Measurements from ENCODE around the gene FDX2.

Gene FDX2

GRCh38 chr19:10321874-10322835, 6.3 kb upstream of the FDX2 start:
- Mint-ChIP-seq H3K27me3 (ENCODE audit: low read depth) (no peaks in the 10 kb centered on the region), H3K36me3 (ENCODE audit: low read depth) (peaks cover 35% of the 10 kb centered on the region), H3K4me1 (no peaks in the 10 kb centered on the region), H3K4me3 (no peak overlapping the region), H3K27ac (no peak overlapping the region), H3K9me3 (no peaks in the 10 kb centered on the region)
- TF ChIP-seq, protein P1, sequence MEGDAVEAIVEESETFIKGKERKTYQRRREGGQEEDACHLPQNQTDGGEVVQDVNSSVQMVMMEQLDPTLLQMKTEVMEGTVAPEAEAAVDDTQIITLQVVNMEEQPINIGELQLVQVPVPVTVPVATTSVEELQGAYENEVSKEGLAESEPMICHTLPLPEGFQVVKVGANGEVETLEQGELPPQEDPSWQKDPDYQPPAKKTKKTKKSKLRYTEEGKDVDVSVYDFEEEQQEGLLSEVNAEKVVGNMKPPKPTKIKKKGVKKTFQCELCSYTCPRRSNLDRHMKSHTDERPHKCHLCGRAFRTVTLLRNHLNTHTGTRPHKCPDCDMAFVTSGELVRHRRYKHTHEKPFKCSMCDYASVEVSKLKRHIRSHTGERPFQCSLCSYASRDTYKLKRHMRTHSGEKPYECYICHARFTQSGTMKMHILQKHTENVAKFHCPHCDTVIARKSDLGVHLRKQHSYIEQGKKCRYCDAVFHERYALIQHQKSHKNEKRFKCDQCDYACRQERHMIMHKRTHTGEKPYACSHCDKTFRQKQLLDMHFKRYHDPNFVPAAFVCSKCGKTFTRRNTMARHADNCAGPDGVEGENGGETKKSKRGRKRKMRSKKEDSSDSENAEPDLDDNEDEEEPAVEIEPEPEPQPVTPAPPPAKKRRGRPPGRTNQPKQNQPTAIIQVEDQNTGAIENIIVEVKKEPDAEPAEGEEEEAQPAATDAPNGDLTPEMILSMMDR (IDR thresholded peaks at IDR 0.05; ENCODE audit: unreplicated experiment in 3 of 3), result no peak

DNA sequence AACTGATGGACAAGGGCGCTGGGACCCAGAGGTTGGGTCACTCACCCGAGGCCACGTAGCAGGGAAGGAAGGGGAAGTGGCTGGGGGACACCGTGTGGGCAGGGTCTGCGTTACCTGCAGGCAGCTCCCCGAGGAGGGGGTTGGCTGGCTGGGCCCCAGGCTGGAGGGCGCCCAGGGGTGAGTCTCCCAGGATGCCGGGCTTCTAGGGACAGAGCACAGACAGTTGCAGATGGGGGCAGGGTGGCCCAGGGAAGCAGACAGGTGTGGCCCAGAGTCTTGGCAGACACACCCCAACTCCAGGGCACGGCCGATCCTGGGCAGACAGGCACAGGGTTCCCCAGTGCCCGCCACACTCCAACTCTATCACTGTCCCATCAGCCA, 5.6 kb upstream of the FDX2 start:
- Mint-ChIP-seq H3K27me3 (ENCODE audit: low read depth) (no peaks in the 10 kb centered on the region), H3K27ac (no peak overlapping the region), H3K4me3 (no peak overlapping the region), H3K4me1 (no peaks in the 10 kb centered on the region), H3K9me3 (no peaks in the 10 kb centered on the region), H3K36me3 (ENCODE audit: low read depth) (peaks cover 35% of the 10 kb centered on the region)
- TF ChIP-seq, protein P1 (IDR thresholded peaks at IDR 0.05; ENCODE audit: unreplicated experiment in 3 of 3), result no peak

DNA sequence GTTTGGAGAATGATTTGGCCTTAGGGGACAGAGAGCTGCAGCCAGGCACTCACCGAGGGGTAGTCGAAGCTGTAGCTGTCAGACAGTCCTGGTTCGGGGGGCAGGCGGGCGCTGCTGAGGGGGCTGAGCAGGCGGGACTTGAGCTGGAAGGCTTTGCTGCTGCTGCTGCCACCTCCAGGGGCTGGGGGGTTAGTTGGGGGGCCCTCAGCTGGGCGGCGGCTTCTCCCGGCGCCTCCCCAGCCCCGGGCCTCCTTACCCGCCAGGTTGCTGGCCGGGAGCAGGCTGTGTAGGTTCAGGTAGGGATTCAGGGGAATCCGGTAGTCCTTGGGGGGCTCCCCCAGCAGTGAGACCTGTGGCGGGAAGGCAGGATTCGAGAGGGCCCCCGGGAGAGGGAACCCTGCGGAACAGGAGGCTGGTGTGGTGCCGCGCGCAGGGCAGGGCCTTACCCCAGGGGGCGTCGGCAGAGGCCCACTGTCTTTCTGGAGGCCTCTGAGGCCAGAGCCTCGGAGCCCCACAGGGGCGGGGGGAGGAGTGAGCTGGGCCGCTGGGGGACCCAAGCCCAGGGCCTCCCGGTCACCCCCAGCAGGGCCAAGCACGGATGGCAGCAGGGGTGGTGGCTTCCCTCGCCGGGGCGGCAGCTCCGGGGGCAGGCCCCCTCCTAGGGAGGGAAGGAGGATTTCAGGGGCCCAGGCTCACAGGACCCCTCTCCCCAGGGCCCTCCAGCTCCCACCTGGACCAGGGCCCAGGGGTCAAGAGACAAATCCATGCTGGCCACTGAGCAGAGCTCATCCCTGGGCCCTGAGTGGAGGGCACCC, 5.0 kb upstream of the FDX2 start:
- Mint-ChIP-seq H3K27me3 (ENCODE audit: low read depth) (no peaks in the 10 kb centered on the region), H3K36me3 (ENCODE audit: low read depth) (peaks cover 32% of the 10 kb centered on the region), H3K4me3 (no peak overlapping the region), H3K4me1 (peaks cover 3% of the 10 kb centered on the region), H3K9me3 (no peaks in the 10 kb centered on the region), H3K27ac (no peak overlapping the region)
- TF ChIP-seq, protein P1 (IDR thresholded peaks at IDR 0.05; ENCODE audit: unreplicated experiment in 3 of 3), result no peak

- Mint-ChIP-seq H3K36me3 (ENCODE audit: low read depth) (peaks cover 22% of the 10 kb centered on the region), H3K4me3 (no peak overlapping the region), H3K4me1 (peaks cover 18% of the 10 kb centered on the region), H3K27ac (no peak overlapping the region), H3K27me3 (ENCODE audit: low read depth) (no peaks in the 10 kb centered on the region), H3K9me3 (no peaks in the 10 kb centered on the region)
- TF ChIP-seq, protein P1 (IDR thresholded peaks at IDR 0.05; ENCODE audit: unreplicated experiment in 3 of 3), result no peak
Measured at GRCh38 chr19:10318807-10319682, 3.2 kb upstream of the FDX2 start.

DNA sequence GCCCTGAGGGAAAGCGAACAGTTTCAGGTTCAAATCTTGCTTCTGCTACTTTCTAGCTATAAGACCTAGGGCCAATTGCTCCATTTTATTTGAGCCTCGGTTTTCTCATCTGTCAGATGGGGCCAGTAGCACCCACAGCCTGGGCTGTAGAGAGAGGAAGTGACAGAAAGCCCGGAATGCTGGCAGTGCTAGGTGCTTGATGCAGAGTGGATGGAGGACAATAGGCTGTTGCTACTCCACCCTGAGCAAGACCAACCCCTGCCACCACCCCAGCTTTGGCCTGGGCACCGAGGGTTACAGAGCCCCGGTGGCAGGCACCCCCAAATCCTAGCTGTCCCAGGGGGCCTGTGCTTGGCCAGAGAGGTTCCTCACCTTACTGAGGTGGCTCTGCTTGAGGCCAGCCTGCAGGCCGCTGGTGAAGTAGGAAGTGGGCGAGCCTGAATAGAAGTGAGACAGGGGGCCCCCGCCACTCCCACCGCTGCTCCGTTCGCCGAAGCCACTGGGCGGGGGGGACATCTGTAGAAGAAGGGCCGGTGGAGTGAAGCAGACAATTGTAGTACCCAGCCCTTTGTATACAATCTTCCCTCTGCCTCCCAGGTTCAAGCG, 2.1 kb upstream of the FDX2 start:
- TF ChIP-seq, protein P1 (IDR thresholded peaks at IDR 0.05; ENCODE audit: unreplicated experiment in 3 of 3), result no peak
- peaks cover 18% of the 10 kb centered on the region for H3K4me1 Mint-ChIP-seq
- H3K36me3 Mint-ChIP-seq (ENCODE audit: low read depth), result peaks cover 22% of the 10 kb centered on the region
- no peaks in the 10 kb centered on the region for H3K9me3 Mint-ChIP-seq
- no peak overlapping the region for H3K4me3 Mint-ChIP-seq
- H3K27me3 Mint-ChIP-seq (ENCODE audit: low read depth), result no peaks in the 10 kb centered on the region
- no peak overlapping the region for H3K27ac Mint-ChIP-seq
